Inflammatory macrophage treated with lipopolysaccharide for 4 hours (primary cell): Measurements from ENCODE around the gene MYBPHL.

Experiments used
- DNase-seq: peaks from one replicate; pipeline ENCODE4 v3.0.0-alpha.2; 2020

MYBPHL gene

GRCh38 chr1:109263234-109263596 is 43.6 kb downstream of the MYBPHL start:
- no peak for DNase-seq

- no peak for DNase-seq
Measured at GRCh38 chr1:109262231-109263055, 44.4 kb downstream of the MYBPHL start.

GRCh38 chr1:109261578-109261977 is 45.2 kb downstream of the MYBPHL start:
- no peak for DNase-seq

- DNase-seq, result no peak
Measured at GRCh38 chr1:109261006-109261405, 45.8 kb downstream of the MYBPHL start.

GRCh38 chr1:109259674-109260557 is 46.9 kb downstream of the MYBPHL start:
- no peak for DNase-seq

- no peak for DNase-seq
Measured at GRCh38 chr1:109258481-109259466, 48.0 kb downstream of the MYBPHL start.

- DNase-seq, result no peak
Measured at GRCh38 chr1:109257682-109258421, 49.0 kb downstream of the MYBPHL start.

- no peak for DNase-seq
Measured at GRCh38 chr1:109256971-109257681, 49.7 kb downstream of the MYBPHL start.

- DNase-seq, result no peak
Measured at GRCh38 chr1:109256085-109256484, 50.7 kb downstream of the MYBPHL start.

GRCh38 chr1:109255678-109256077 is 51.1 kb downstream of the MYBPHL start:
- DNase-seq, result no peak

GRCh38 chr1:109255097-109255651 is 51.6 kb downstream of the MYBPHL start:
- no peak for DNase-seq

- no peak for DNase-seq
Measured at GRCh38 chr1:109254621-109255096, 52.2 kb downstream of the MYBPHL start.

GRCh38 chr1:109253803-109254620 is 52.8 kb downstream of the MYBPHL start:
- no peak for DNase-seq

GRCh38 chr1:109252893-109253802 is 53.7 kb downstream of the MYBPHL start:
- no peak for DNase-seq

- no peak for DNase-seq
Measured at GRCh38 chr1:109252167-109252892, 54.5 kb downstream of the MYBPHL start.

GRCh38 chr1:109251277-109252166 is 55.3 kb downstream of the MYBPHL start:
- no peak for DNase-seq
